Vagina (tissue), 2 donors: ENCODE data around the gene SNAPC5. TPM values are rescaled to one million over a fixed set of nuclear protein-coding genes. Genes with fewer than 3 reads are reported as not detected.

Experiments
- DNase-seq, 2 donors: peaks; one replicate each; pipeline ENCODE4 v3.0.0-alpha.2; 2017; ENCODE audit errors: extremely low spot score in 2 of 2
- H3K27ac ChIP-seq: fragments of 200-600 bp; sonication (generic); one replicate; pipeline ENCODE4 v1.5.1; 2019
- H3K27me3 ChIP-seq: fragments of 200-600 bp; sonication (generic); one replicate; pipeline ENCODE4 v1.5.1; 2019
- H3K36me3 ChIP-seq, 2 donors: fragments of 200-600 bp; sonication (generic); one replicate each; pipeline ENCODE4 v1.5.1; 2017 to 2019
- H3K4me1 ChIP-seq: fragments of 200-600 bp; sonication (generic); one replicate; pipeline ENCODE4 v1.5.1; 2019
- H3K4me3 ChIP-seq, 2 donors: fragments of 200-600 bp; sonication (generic); 1 replicate in 1 of 2; 2 replicates in 1 of 2; pipeline ENCODE4 v1.5.1; 2016 to 2019
- H3K9me3 ChIP-seq: fragments of 200-600 bp; sonication (generic); one replicate; pipeline ENCODE4 v1.5.1; 2019
- CTCF ChIP-seq, 3 experiments: fragments of 450-650 bp in 2 of 3; fragments of 200-600 bp in 1 of 3; sonication (generic) in 1 of 3; IDR thresholded peaks; one replicate each; pipeline ENCODE4 v1.5.1; 2017 to 2019; ENCODE audit warnings: antibody characterized with exemption in 3 of 3, mild to moderate bottlenecking in 2 of 3, moderate library complexity in 2 of 3
- POLR2A ChIP-seq, 2 donors: fragments of 450-650 bp; IDR thresholded peaks; one replicate each; pipeline ENCODE4 v1.6.1; 2017; ENCODE audit warnings: antibody characterized with exemption in 2 of 2, mild to moderate bottlenecking in 2 of 2, moderate library complexity in 2 of 2
- POLR2AphosphoS5 ChIP-seq, 2 donors: sonication (generic); formaldehyde crosslinking; IDR thresholded peaks; one replicate each; pipeline ENCODE4 v1.9.0; 2017; ENCODE audit warnings: antibody characterized with exemption in 2 of 2, mild to moderate bottlenecking in 2 of 2, low read depth in 1 of 2; ENCODE audit not compliant: insufficient read depth in 1 of 2
- intact Hi-C: fragments of 100-400 bp; cut with DNase I; formaldehyde crosslinking; loops from one replicate; pipeline ENCODE4 v1.15.1; 2023
- total RNA-seq: library from RNA; depleted of rRNA; stranded (reverse); fragments of >200 nt; gene quantifications from one replicate; pipeline ENCODE4 v1.2.3, GENCODE V29; 2016

The SNAPC5 gene
- 27.0 TPM for total RNA-seq

- Histone ChIP-seq H3K4me3 (peak within 1 kb of the TSS; percentile 67 to 78), H3K4me1 (peaks cover 30% of the 10 kb centered on the region), H3K27me3 (no peaks in the 10 kb centered on the region), H3K36me3 (peaks cover 0 to 67% of the 10 kb centered on the region in 2 donors), H3K27ac (peak within 1 kb of the TSS; percentile 78), H3K9me3 (no peaks in the 10 kb centered on the region)
- TF ChIP-seq CTCF (IDR thresholded peaks at IDR 0.05) (peak; percentile 93 to 99 (median 97)), POLR2A (IDR thresholded peaks at IDR 0.05) (peak in 1 of 2 donors; percentile 38), POLR2AphosphoS5 (IDR thresholded peaks at IDR 0.05; ENCODE audit: insufficient read depth in 1 of 2, low read depth in 1 of 2) (peak; percentile 93)
- intact Hi-C loops, result no loop called here
- DNase-seq, result peak in 1 of 2 donors; percentile 92
These were observed at the start of gene SNAPC5 for GRCh38 chr15:66497502-66498455. Gene SNAPC5, minus strand, starts transcription at chr15:66497762. Its CDS starts 31 bp downstream, at chr15:66497731.

GRCh38 chr15:66545255-66545654, 47.7 kb upstream of the SNAPC5 start:
- H3K9me3 ChIP-seq, result no peaks in the 10 kb centered on the region
- no peak overlapping the region for H3K27ac ChIP-seq
- peaks cover 0 to 10% of the 10 kb centered on the region in 2 donors for H3K36me3 ChIP-seq
- H3K4me1 ChIP-seq, result no peaks in the 10 kb centered on the region
- H3K4me3 ChIP-seq, result no peak overlapping the region
- DNase-seq, result no peak
- intact Hi-C loops, result no loop called here
- no peaks in the 10 kb centered on the region for H3K27me3 ChIP-seq
- TF ChIP-seq CTCF (IDR thresholded peaks at IDR 0.05) (no peak), POLR2AphosphoS5 (IDR thresholded peaks at IDR 0.05; ENCODE audit: insufficient read depth in 1 of 2, low read depth in 1 of 2) (no peak), POLR2A (IDR thresholded peaks at IDR 0.05) (no peak)

GRCh38 chr15:66542896-66543295, 45.3 kb upstream of the SNAPC5 start:
- Histone ChIP-seq H3K27ac (no peak overlapping the region), H3K27me3 (no peaks in the 10 kb centered on the region), H3K4me1 (no peaks in the 10 kb centered on the region), H3K9me3 (no peaks in the 10 kb centered on the region), H3K4me3 (no peak overlapping the region), H3K36me3 (peaks cover 0 to 13% of the 10 kb centered on the region in 2 donors)
- no peak for TF ChIP-seq CTCF (IDR thresholded peaks at IDR 0.05)
- no peak for TF ChIP-seq POLR2AphosphoS5 (IDR thresholded peaks at IDR 0.05; ENCODE audit: insufficient read depth in 1 of 2, low read depth in 1 of 2)
- no peak for TF ChIP-seq POLR2A (IDR thresholded peaks at IDR 0.05)
- no peak for DNase-seq
- intact Hi-C loops, result no loop called here

- intact Hi-C loops, result no loop called here
- DNase-seq, result no peak
- no peaks in the 10 kb centered on the region for H3K4me1 ChIP-seq
- H3K27me3 ChIP-seq, result no peaks in the 10 kb centered on the region
- TF ChIP-seq POLR2AphosphoS5 (IDR thresholded peaks at IDR 0.05; ENCODE audit: insufficient read depth in 1 of 2, low read depth in 1 of 2) (no peak), POLR2A (IDR thresholded peaks at IDR 0.05) (no peak), CTCF (IDR thresholded peaks at IDR 0.05) (no peak)
- H3K27ac ChIP-seq, result no peak overlapping the region
- no peaks in the 10 kb centered on the region for H3K9me3 ChIP-seq
- H3K36me3 ChIP-seq, result peaks cover 0 to 9% of the 10 kb centered on the region in 2 donors
- H3K4me3 ChIP-seq, result no peak overlapping the region
These were observed 37.5 kb upstream of the SNAPC5 start for GRCh38 chr15:66535056-66535455.

GRCh38 chr15:66524838-66525237, 27.3 kb upstream of the SNAPC5 start:
- TF ChIP-seq POLR2A (IDR thresholded peaks at IDR 0.05) (no peak), POLR2AphosphoS5 (IDR thresholded peaks at IDR 0.05; ENCODE audit: insufficient read depth in 1 of 2, low read depth in 1 of 2) (no peak), CTCF (IDR thresholded peaks at IDR 0.05) (no peak)
- no peaks in the 10 kb centered on the region for H3K27me3 ChIP-seq
- H3K4me1 ChIP-seq, result no peaks in the 10 kb centered on the region
- H3K36me3 ChIP-seq, result no peaks in the 10 kb centered on the region
- no peaks in the 10 kb centered on the region for H3K9me3 ChIP-seq
- H3K4me3 ChIP-seq, result no peak overlapping the region
- intact Hi-C loops, result no loop called here
- no peak for DNase-seq
- no peak overlapping the region for H3K27ac ChIP-seq
